Breast epithelium (tissue), 4 donors: ENCODE data around the gene MYO1E. TPM values are rescaled to one million over a fixed set of nuclear protein-coding genes. Genes with fewer than 3 reads are reported as not detected.

Experiments used
- DNase-seq, 2 donors: peaks; one replicate each; pipeline ENCODE4 v3.0.0-alpha.2; 2019; ENCODE audit warnings: low spot score in 2 of 2
- H3K27ac ChIP-seq, 2 donors: fragments of 200-600 bp; sonication (generic) in 1 of 2; one replicate each; pipeline ENCODE4 v1.5.1; 2016 to 2019; ENCODE audit warnings: mild to moderate bottlenecking in 1 of 2
- H3K27me3 ChIP-seq, 2 donors: fragments of 200-600 bp; sonication (generic) in 1 of 2; one replicate each; pipeline versions ENCODE4 v1.5.1 to v1.6.0; 2017 to 2019; ENCODE audit warnings: control low read depth in 1 of 2, mild to moderate bottlenecking in 1 of 2
- H3K36me3 ChIP-seq: fragments of 200-600 bp; one replicate; pipeline ENCODE4 v1.5.1; 2019
- H3K4me1 ChIP-seq, 2 donors: fragments of 200-600 bp; sonication (generic); one replicate each; pipeline ENCODE4 v1.5.1; 2016 to 2019; ENCODE audit warnings: control low read depth in 1 of 2
- H3K4me3 ChIP-seq, 3 donors: fragments of 200-600 bp; sonication (generic); 1 replicate in 2 of 3; 2 replicates in 1 of 3; pipeline ENCODE4 v1.5.1; 2016 to 2019; ENCODE audit warnings: mild to moderate bottlenecking in 3 of 3, moderate library complexity in 2 of 3
- H3K9me3 ChIP-seq, 2 donors: fragments of 200-600 bp; sonication (generic) in 1 of 2; one replicate each; pipeline ENCODE4 v1.5.1; 2016 to 2019; ENCODE audit warnings: control low read depth in 1 of 2
- CTCF ChIP-seq, 3 donors: fragments of 450-650 bp; IDR thresholded peaks; one replicate each; pipeline ENCODE4 v1.5.1; 2016 to 2017; ENCODE audit warnings: antibody characterized with exemption in 3 of 3, mild to moderate bottlenecking in 3 of 3, moderate library complexity in 3 of 3
- POLR2A ChIP-seq: fragments of 450-650 bp; IDR thresholded peaks from one replicate; pipeline ENCODE4 v1.6.1; 2016; ENCODE audit warnings: antibody characterized with exemption, mild to moderate bottlenecking, moderate library complexity
- POLR2AphosphoS5 ChIP-seq, 3 donors: sonication (generic); formaldehyde crosslinking; IDR thresholded peaks; one replicate each; pipeline ENCODE4 v1.6.1; 2017; ENCODE audit warnings: antibody characterized with exemption in 3 of 3
- intact Hi-C: fragments of 100-400 bp; cut with DNase I; formaldehyde crosslinking; loops from one replicate; pipeline ENCODE4 v1.15.1; 2023; ENCODE audit warnings: low total_unique reads
- total RNA-seq, 3 donors: library from RNA; depleted of rRNA; stranded (reverse); fragments of >200 nt; gene quantifications; one replicate each; pipeline ENCODE4 v1.1.0, GENCODE V29; 2016

The MYO1E gene
- total RNA-seq, 3 donors from 2014 or later: 51.5 to 76.1 (median 68.6) TPM

- DNase-seq: no peak
- peaks cover 0 to 12% of the 10 kb centered on the region in 2 donors for H3K4me1 ChIP-seq
- TF ChIP-seq POLR2AphosphoS5 (IDR thresholded peaks at IDR 0.05) (no peak), CTCF (IDR thresholded peaks at IDR 0.05) (no peak)
- no peaks in the 10 kb centered on the region for H3K36me3 ChIP-seq
- intact Hi-C loops: no loop called here
- H3K27me3 ChIP-seq: no peaks in the 10 kb centered on the region
- no peaks in the 10 kb centered on the region for H3K9me3 ChIP-seq
- peak overlapping the region; percentile 43 to 66 for H3K27ac ChIP-seq
- H3K4me3 ChIP-seq: no peak overlapping the region
Measured at GRCh38 chr15:59159210-59159609, 213.5 kb downstream of the MYO1E start.

- DNase-seq: no peak
- Histone ChIP-seq H3K36me3 (no peaks in the 10 kb centered on the region), H3K4me3 (no peak overlapping the region), H3K9me3 (no peaks in the 10 kb centered on the region), H3K4me1 (peaks cover 0 to 12% of the 10 kb centered on the region in 2 donors), H3K27ac (peak overlapping the region; percentile 43 to 66), H3K27me3 (no peaks in the 10 kb centered on the region)
- intact Hi-C loops: no loop called here
- no peak for TF ChIP-seq CTCF (IDR thresholded peaks at IDR 0.05)
- no peak for TF ChIP-seq POLR2A
- TF ChIP-seq POLR2AphosphoS5 (IDR thresholded peaks at IDR 0.05): no peak
Measured at GRCh38 chr15:59158701-59159034, 214.0 kb downstream of the MYO1E start.

- intact Hi-C loops: no loop called here
- TF ChIP-seq POLR2A (no peak), CTCF (IDR thresholded peaks at IDR 0.05) (no peak), POLR2AphosphoS5 (IDR thresholded peaks at IDR 0.05) (no peak)
- H3K9me3 ChIP-seq: no peaks in the 10 kb centered on the region
- no peak overlapping the region for H3K4me3 ChIP-seq
- H3K27me3 ChIP-seq: no peaks in the 10 kb centered on the region
- H3K4me1 ChIP-seq: peaks cover 0 to 12% of the 10 kb centered on the region in 2 donors
- H3K27ac ChIP-seq: peak overlapping the region; percentile 43 to 66
- no peak for DNase-seq
- no peaks in the 10 kb centered on the region for H3K36me3 ChIP-seq
Measured at GRCh38 chr15:59157840-59158700, 214.6 kb downstream of the MYO1E start.

- intact Hi-C loops: no loop called here
- H3K27ac ChIP-seq: peak overlapping the region; percentile 43 to 66
- no peak overlapping the region for H3K4me3 ChIP-seq
- no peak for TF ChIP-seq POLR2A
- no peak for TF ChIP-seq CTCF (IDR thresholded peaks at IDR 0.05)
- TF ChIP-seq POLR2AphosphoS5 (IDR thresholded peaks at IDR 0.05): no peak
- no peaks in the 10 kb centered on the region for H3K9me3 ChIP-seq
- DNase-seq: no peak
- no peaks in the 10 kb centered on the region for H3K27me3 ChIP-seq
- no peaks in the 10 kb centered on the region for H3K36me3 ChIP-seq
- H3K4me1 ChIP-seq: peaks cover 0 to 12% of the 10 kb centered on the region in 2 donors
Measured at GRCh38 chr15:59157396-59157795, 215.3 kb downstream of the MYO1E start.

- Histone ChIP-seq H3K27ac (no peak overlapping the region), H3K4me3 (no peak overlapping the region), H3K36me3 (no peaks in the 10 kb centered on the region), H3K4me1 (peaks cover 0 to 12% of the 10 kb centered on the region in 2 donors), H3K9me3 (no peaks in the 10 kb centered on the region), H3K27me3 (no peaks in the 10 kb centered on the region)
- DNase-seq: no peak
- intact Hi-C loops: no loop called here
- TF ChIP-seq CTCF (IDR thresholded peaks at IDR 0.05) (no peak), POLR2A (no peak), POLR2AphosphoS5 (IDR thresholded peaks at IDR 0.05) (no peak)
Measured at GRCh38 chr15:59155431-59155830, 217.2 kb downstream of the MYO1E start.
